Uterus (tissue), 2 donors: ENCODE measurements around the gene UQCRC1.

ENCODE experiments used
- CTCF ChIP-seq, 4 experiments: fragments of 200-600 bp in 2 of 4; fragments of 450-650 bp in 2 of 4; sonication (generic) in 2 of 4; IDR thresholded peaks; one replicate each; pipeline ENCODE4 v1.5.1; 2016 to 2019; ENCODE audit warnings: antibody characterized with exemption in 4 of 4, mild to moderate bottlenecking in 2 of 4, moderate library complexity in 1 of 4
- POLR2A ChIP-seq, 2 donors: fragments of 450-650 bp; IDR thresholded peaks; one replicate each; pipeline ENCODE4 v1.6.1; 2016; ENCODE audit warnings: antibody characterized with exemption in 2 of 2, mild to moderate bottlenecking in 1 of 2, moderate library complexity in 1 of 2

DNA sequence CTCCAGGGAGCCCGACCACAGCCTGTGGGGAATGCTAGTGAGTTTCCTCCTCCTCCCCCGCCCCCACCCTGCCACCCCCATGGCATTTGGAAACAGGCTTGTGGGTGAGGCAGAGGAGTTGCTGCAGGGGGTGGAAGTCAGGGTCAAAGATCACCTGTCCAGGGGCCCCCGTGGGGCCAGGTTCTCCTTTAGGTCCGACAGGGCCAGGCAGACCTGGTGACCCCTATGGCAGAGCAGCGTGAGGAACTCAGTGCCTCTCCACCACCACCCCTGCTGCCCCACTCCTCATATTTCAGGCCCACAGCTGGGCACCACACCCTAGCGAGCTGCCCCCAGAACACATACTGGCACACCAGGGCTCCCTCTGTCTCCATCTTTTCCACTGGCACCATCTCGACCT lies 36.9 kb downstream of the UQCRC1 start:
- TF ChIP-seq CTCF (IDR thresholded peaks at IDR 0.05) (no peak), POLR2A (IDR thresholded peaks at IDR 0.05) (no peak)
